Vagina (tissue), 2 donors: ENCODE measurements around the gene SERPINA4. TPM values are rescaled to one million over a fixed set of nuclear protein-coding genes. Genes with fewer than 3 reads are reported as not detected.

Experiments
- DNase-seq, 2 donors: peaks; one replicate each; pipeline ENCODE4 v3.0.0-alpha.2; 2017; ENCODE audit errors: extremely low spot score in 2 of 2
- H3K27ac ChIP-seq: fragments of 200-600 bp; sonication (generic); one replicate; pipeline ENCODE4 v1.5.1; 2019
- H3K27me3 ChIP-seq: fragments of 200-600 bp; sonication (generic); one replicate; pipeline ENCODE4 v1.5.1; 2019
- H3K36me3 ChIP-seq, 2 donors: fragments of 200-600 bp; sonication (generic); one replicate each; pipeline ENCODE4 v1.5.1; 2017 to 2019
- H3K4me1 ChIP-seq: fragments of 200-600 bp; sonication (generic); one replicate; pipeline ENCODE4 v1.5.1; 2019
- H3K4me3 ChIP-seq, 2 donors: fragments of 200-600 bp; sonication (generic); 1 replicate in 1 of 2; 2 replicates in 1 of 2; pipeline ENCODE4 v1.5.1; 2016 to 2019
- H3K9me3 ChIP-seq: fragments of 200-600 bp; sonication (generic); one replicate; pipeline ENCODE4 v1.5.1; 2019
- CTCF ChIP-seq, 3 experiments: fragments of 450-650 bp in 2 of 3; fragments of 200-600 bp in 1 of 3; sonication (generic) in 1 of 3; IDR thresholded peaks; one replicate each; pipeline ENCODE4 v1.5.1; 2017 to 2019; ENCODE audit warnings: antibody characterized with exemption in 3 of 3, mild to moderate bottlenecking in 2 of 3, moderate library complexity in 2 of 3
- POLR2A ChIP-seq, 2 donors: fragments of 450-650 bp; IDR thresholded peaks; one replicate each; pipeline ENCODE4 v1.6.1; 2017; ENCODE audit warnings: antibody characterized with exemption in 2 of 2, mild to moderate bottlenecking in 2 of 2, moderate library complexity in 2 of 2
- POLR2AphosphoS5 ChIP-seq, 2 donors: sonication (generic); formaldehyde crosslinking; IDR thresholded peaks; one replicate each; pipeline ENCODE4 v1.9.0; 2017; ENCODE audit warnings: antibody characterized with exemption in 2 of 2, mild to moderate bottlenecking in 2 of 2, low read depth in 1 of 2; ENCODE audit not compliant: insufficient read depth in 1 of 2
- intact Hi-C: fragments of 100-400 bp; cut with DNase I; formaldehyde crosslinking; loops from one replicate; pipeline ENCODE4 v1.15.1; 2023
- total RNA-seq: library from RNA; depleted of rRNA; stranded (reverse); fragments of >200 nt; gene quantifications from one replicate; pipeline ENCODE4 v1.2.3, GENCODE V29; 2016

Gene SERPINA4, protein sequence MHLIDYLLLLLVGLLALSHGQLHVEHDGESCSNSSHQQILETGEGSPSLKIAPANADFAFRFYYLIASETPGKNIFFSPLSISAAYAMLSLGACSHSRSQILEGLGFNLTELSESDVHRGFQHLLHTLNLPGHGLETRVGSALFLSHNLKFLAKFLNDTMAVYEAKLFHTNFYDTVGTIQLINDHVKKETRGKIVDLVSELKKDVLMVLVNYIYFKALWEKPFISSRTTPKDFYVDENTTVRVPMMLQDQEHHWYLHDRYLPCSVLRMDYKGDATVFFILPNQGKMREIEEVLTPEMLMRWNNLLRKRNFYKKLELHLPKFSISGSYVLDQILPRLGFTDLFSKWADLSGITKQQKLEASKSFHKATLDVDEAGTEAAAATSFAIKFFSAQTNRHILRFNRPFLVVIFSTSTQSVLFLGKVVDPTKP
- total RNA-seq = not detected

DNA sequence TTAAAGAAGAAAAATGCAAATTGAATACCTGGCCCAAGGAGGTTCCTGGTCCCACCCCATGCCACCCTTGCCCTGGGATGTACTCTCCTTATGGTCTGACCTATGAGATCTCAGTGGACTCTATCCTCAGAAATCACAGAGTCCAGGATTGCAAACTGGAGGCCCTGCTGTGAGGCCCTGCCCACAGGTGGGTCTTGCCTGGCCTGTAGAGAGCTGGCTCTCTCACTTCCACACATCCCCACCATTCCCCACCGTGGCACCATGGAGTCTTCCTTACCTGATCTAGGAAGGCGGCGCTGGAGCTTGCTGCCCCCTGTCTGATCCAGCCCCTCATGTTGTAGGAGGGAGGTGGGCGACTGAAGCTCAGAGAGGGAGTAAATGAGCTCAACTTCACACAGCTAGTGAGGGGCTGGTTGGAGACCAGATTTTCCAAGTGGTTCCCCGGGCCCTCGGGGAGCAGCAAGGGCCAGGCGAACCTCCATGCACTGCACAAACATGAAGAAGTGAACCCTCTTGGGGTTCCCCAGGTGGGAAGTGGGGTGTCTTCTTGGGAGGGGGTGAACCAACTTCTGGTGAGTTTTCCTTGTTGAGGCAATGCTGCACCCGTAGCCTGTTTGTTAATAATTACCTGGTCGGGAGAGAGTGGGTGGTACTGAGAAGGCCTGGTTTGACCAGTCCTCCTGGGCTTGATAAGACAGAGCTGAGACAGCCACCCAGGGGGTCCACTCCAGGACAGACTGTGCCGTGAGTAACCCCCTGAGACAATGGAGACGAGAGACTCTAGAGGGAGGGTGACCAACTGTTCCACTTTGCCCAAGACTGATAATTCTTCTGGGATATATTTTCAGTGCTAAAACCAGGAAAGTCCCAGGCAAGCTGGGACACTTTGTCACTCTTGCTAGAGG is at the start of gene SERPINA4:
SERPINA4 (plus strand) TSS at position 692 of the 905 bp plus-strand sequence. CDS start 2,041 bp downstream, outside the sequence.
- no peak for TF ChIP-seq POLR2A (IDR thresholded peaks at IDR 0.05)
- TF ChIP-seq CTCF (IDR thresholded peaks at IDR 0.05) = no peak
- no peak for TF ChIP-seq POLR2AphosphoS5 (IDR thresholded peaks at IDR 0.05; ENCODE audit: insufficient read depth in 1 of 2, low read depth in 1 of 2)
- Histone ChIP-seq H3K4me3 (no peak within 1 kb of the TSS), H3K4me1 (no peaks in the 10 kb centered on the region), H3K9me3 (no peaks in the 10 kb centered on the region), H3K36me3 (no peaks in the 10 kb centered on the region), H3K27me3 (no peaks in the 10 kb centered on the region), H3K27ac (no peak within 1 kb of the TSS)
- intact Hi-C loops = no loop called here
- no peak for DNase-seq

DNA sequence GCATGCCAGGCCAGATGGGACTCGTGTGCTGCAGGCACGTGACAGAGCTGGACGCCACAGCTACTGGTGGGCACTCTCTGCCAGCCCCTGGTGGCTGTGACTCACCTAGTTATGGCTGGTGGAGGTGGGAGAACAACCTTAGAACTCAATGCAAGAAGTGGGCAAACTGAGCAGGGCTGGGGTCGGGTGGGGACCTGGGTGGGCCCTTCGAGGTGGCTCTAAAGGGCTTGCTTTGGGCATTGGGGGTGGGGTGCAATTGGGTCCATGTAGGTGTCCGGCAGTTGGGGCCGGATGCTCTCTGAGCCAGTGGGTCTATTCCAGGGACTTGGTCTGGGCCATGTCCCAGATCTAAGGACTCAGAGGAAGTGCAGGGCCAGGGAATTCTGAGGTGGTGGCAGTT is 46.9 kb upstream of the SERPINA4 start:
- no peaks in the 10 kb centered on the region for H3K4me1 ChIP-seq
- no peak for DNase-seq
- H3K9me3 ChIP-seq = no peaks in the 10 kb centered on the region
- intact Hi-C loops = no loop called here
- H3K4me3 ChIP-seq = no peak overlapping the region
- no peak overlapping the region for H3K27ac ChIP-seq
- H3K27me3 ChIP-seq = no peaks in the 10 kb centered on the region
- TF ChIP-seq POLR2A (IDR thresholded peaks at IDR 0.05) = no peak
- TF ChIP-seq POLR2AphosphoS5 (IDR thresholded peaks at IDR 0.05; ENCODE audit: insufficient read depth in 1 of 2, low read depth in 1 of 2) = no peak
- TF ChIP-seq CTCF (IDR thresholded peaks at IDR 0.05) = no peak
- no peaks in the 10 kb centered on the region for H3K36me3 ChIP-seq

DNA sequence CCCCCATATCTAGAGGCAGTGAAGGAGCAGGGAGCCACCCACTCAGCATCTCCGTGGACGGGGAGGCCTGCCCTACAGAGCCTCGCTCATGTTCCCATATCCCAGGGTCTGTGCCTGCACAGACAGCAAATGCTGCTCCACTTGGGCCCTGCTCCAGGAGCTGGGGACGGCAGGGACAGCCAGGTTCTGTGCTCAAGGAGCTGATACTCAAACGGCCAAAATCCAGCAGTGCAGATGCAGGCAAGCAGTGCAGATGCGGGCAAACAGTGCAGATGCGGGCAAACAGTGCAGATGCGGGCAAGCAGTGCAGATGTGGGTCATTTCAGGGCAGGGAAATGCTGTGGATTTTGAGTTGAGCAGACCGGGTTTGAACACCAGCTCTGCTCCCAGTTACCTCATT is 45.8 kb upstream of the SERPINA4 start:
- TF ChIP-seq POLR2AphosphoS5 (IDR thresholded peaks at IDR 0.05; ENCODE audit: insufficient read depth in 1 of 2, low read depth in 1 of 2) (no peak), POLR2A (IDR thresholded peaks at IDR 0.05) (no peak), CTCF (IDR thresholded peaks at IDR 0.05) (no peak)
- intact Hi-C loops = no loop called here
- no peak overlapping the region for H3K27ac ChIP-seq
- H3K36me3 ChIP-seq = no peaks in the 10 kb centered on the region
- no peaks in the 10 kb centered on the region for H3K9me3 ChIP-seq
- no peaks in the 10 kb centered on the region for H3K27me3 ChIP-seq
- DNase-seq = no peak
- no peak overlapping the region for H3K4me3 ChIP-seq
- no peaks in the 10 kb centered on the region for H3K4me1 ChIP-seq

DNA sequence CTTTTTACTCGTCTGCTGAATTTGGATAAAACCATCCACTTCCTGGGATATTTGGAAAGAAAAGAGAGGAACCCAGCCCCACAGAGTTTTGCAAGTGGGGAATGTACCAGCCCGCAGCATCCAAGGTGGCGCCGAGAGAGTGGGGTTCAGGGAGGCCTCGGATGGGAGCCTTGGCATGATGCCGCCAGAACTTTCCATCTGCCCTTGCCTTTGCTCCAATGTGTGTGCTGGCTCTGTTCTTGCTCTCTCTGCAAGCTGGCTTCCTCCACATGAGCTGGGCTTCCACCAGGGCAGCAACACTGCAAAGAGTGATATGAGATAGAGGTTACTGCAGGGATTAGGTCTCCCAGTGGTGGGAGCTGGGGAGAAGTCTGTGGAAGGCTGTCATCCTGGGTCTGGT is 45.4 kb upstream of the SERPINA4 start:
- H3K4me3 ChIP-seq = no peak overlapping the region
- H3K9me3 ChIP-seq = no peaks in the 10 kb centered on the region
- TF ChIP-seq POLR2AphosphoS5 (IDR thresholded peaks at IDR 0.05; ENCODE audit: insufficient read depth in 1 of 2, low read depth in 1 of 2) = no peak
- TF ChIP-seq POLR2A (IDR thresholded peaks at IDR 0.05) = no peak
- TF ChIP-seq CTCF (IDR thresholded peaks at IDR 0.05) = no peak
- DNase-seq = no peak
- intact Hi-C loops = no loop called here
- no peak overlapping the region for H3K27ac ChIP-seq
- H3K4me1 ChIP-seq = no peaks in the 10 kb centered on the region
- no peaks in the 10 kb centered on the region for H3K27me3 ChIP-seq
- no peaks in the 10 kb centered on the region for H3K36me3 ChIP-seq
